Measurements from ENCODE around the gene RBFOX1.

- TF ChIP-seq CTCF (IDR thresholded peaks at IDR 0.05) (no peak), POLR2A (IDR thresholded peaks at IDR 0.05) (no peak), EP300 (IDR thresholded peaks at IDR 0.05) (no peak)
These were observed 18.2 kb downstream of the RBFOX1 start for GRCh38 chr16:7350806-7351205.

Measured in ovary (tissue), 3 donors.